PFSK-1 (cell line): ENCODE measurements around the gene PAPPA2.

Experiments used
- FOXP2 ChIP-seq: optimal IDR thresholded peaks from 2 replicates; pipeline ENCODE3; 2011; ENCODE audit warnings: borderline replicate concordance, control low read depth, inconsistent platforms; ENCODE audit not compliant: insufficient read depth; ENCODE audit errors: extremely low read length, extremely low read depth
- POLR2AphosphoS5 ChIP-seq: IDR thresholded peaks from 2 replicates; pipeline ENCODE4 v1.6.1; 2012; ENCODE audit warnings: low read depth, mild to moderate bottlenecking, control low read depth, low read length, moderate library complexity
- REST ChIP-seq, 2 experiments: IDR thresholded peaks; 2 replicates each; pipeline versions ENCODE4 v1.6.1 to v1.8.0; 2011 to 2012; ENCODE audit warnings: low read depth in 2 of 2, low read length in 2 of 2, control low read depth in 1 of 2, inconsistent platforms in 1 of 2, mild to moderate bottlenecking in 1 of 2, moderate library complexity in 1 of 2; ENCODE audit not compliant: insufficient read depth in 1 of 2
- SIN3A ChIP-seq: IDR thresholded peaks from 2 replicates; pipeline ENCODE4 v1.6.1; 2012; ENCODE audit warnings: mild to moderate bottlenecking, low read length, moderate library complexity, borderline replicate concordance; ENCODE audit not compliant: insufficient read depth
- TAF1 ChIP-seq: IDR thresholded peaks from 2 replicates; pipeline ENCODE4 v1.6.1; 2012; ENCODE audit warnings: low read length, control low read depth, borderline replicate concordance; ENCODE audit not compliant: insufficient read depth

PAPPA2 gene

GRCh38 chr1:176831150-176831549 is 368.2 kb downstream of the PAPPA2 start:
- TF ChIP-seq FOXP2: no peak
- TF ChIP-seq SIN3A: no peak
- no peak for TF ChIP-seq TAF1
- TF ChIP-seq REST (IDR thresholded peaks at IDR 0.05; ENCODE audit: insufficient read depth in 1 of 2, low read depth in 2 of 2, low read length in 2 of 2): no peak
- no peak for TF ChIP-seq POLR2AphosphoS5

GRCh38 chr1:176837708-176838107 is 374.7 kb downstream of the PAPPA2 start:
- no peak for TF ChIP-seq TAF1
- no peak for TF ChIP-seq REST (IDR thresholded peaks at IDR 0.05; ENCODE audit: insufficient read depth in 1 of 2, low read depth in 2 of 2, low read length in 2 of 2)
- TF ChIP-seq FOXP2: no peak
- TF ChIP-seq SIN3A: no peak
- TF ChIP-seq POLR2AphosphoS5: no peak

- TF ChIP-seq REST (IDR thresholded peaks at IDR 0.05; ENCODE audit: insufficient read depth in 1 of 2, low read depth in 2 of 2, low read length in 2 of 2) (no peak), SIN3A (no peak), TAF1 (no peak), POLR2AphosphoS5 (no peak), FOXP2 (no peak)
These were observed 375.5 kb downstream of the PAPPA2 start for GRCh38 chr1:176838276-176838995.

- TF ChIP-seq FOXP2: no peak
- TF ChIP-seq TAF1: no peak
- no peak for TF ChIP-seq POLR2AphosphoS5
- no peak for TF ChIP-seq REST (IDR thresholded peaks at IDR 0.05; ENCODE audit: insufficient read depth in 1 of 2, low read depth in 2 of 2, low read length in 2 of 2)
- TF ChIP-seq SIN3A: no peak
These were observed 376.2 kb downstream of the PAPPA2 start for GRCh38 chr1:176839216-176839615.

GRCh38 chr1:176841238-176841637 is 378.3 kb downstream of the PAPPA2 start:
- TF ChIP-seq FOXP2 (no peak), REST (IDR thresholded peaks at IDR 0.05; ENCODE audit: insufficient read depth in 1 of 2, low read depth in 2 of 2, low read length in 2 of 2) (no peak), SIN3A (no peak), POLR2AphosphoS5 (no peak), TAF1 (no peak)
